GM21737 (cell line): ENCODE data around the gene DCHS2.

Source experiments
- ATAC-seq: cut with Tn5 transposase; IDR thresholded peaks from one replicate; pipeline ENCODE4 v1.9.1; 2021; ENCODE audit warnings: mild to moderate bottlenecking, moderate library complexity; ENCODE audit not compliant: unreplicated experiment

DCHS2 gene

DNA sequence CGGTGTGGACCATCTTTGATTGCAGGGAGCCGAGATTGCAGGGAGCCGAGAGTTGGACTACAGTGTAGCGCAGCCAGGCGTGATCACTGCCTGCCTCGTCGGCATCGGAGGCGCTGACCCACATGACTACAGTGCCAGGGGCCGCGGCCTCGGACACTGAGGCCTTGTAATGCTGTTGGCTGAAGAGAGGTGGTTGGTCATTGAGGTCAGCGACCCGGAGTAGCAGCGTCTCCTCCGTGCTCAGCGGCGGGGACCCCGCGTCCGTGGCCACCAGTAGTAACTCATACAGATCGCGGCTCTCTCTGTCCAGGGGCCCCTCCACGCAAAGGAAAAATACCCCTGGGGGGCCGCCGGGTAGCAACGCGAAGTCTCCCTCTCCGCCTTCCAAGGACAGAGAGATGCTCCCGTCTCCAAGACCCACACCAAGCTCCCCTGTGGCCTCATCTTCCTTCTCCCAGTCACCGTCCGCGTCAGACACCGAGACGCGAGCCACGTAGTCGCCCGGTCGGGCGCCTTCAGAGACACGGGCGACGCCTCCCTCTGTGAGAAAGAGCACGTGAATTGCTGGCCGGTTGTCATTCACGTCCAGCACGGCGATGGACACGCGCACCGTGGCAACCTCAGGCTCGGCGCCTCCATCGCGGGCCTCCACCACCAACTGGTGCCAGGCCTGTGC lies 1.9 kb downstream of the DCHS2 start:
- ATAC-seq, result no peak

DNA sequence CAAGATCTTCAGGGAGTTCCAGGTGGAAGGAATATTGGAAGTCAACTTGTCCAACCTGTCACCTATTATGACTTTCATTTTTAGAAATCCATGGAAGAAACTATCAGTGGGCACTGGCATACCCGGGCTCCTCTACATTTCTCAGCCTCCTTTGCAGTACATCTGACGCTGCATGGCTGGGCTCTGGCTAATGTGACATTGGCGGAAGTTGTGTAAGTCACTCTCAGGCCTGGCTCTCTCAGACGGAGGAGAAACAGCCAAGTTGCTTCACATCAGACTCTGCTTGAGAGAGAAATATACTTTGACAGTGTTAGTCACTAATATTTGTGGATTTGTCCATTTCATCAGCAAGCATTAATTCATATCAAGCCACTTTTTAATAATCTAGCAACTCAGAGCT lies 4.5 kb downstream of the DCHS2 start:
- ATAC-seq, result no peak

DNA sequence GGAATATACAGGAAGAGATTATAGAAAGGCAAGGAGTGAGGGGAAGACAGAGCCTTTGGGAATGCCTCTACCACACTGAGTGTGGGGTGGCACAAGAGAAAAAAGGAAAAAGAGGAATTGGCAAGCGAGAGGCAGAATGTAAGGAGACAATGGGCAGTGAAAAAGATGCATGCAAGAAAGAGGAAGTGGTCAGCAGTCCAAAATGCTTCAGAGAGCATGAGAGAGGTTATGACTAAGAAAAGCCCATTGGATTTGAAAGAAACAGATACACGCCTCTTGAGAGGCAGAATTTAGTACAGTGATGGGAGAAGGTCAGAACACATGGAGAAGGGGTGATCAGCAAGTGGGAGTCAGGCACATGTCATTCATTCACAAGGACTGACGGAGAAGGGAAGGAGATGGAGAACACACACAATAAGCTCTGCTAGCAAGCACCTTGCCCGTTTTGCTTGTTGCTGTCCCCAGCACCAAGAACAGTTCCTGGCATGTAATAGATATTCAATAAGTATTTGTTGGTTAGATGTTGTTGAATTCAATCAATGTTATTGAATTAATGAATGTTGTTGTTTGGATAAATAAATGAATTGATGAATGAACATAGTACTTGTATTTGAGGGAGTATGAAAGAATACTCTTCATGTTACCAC lies 6.3 kb downstream of the DCHS2 start:
- ATAC-seq, result peak; percentile 96

DNA sequence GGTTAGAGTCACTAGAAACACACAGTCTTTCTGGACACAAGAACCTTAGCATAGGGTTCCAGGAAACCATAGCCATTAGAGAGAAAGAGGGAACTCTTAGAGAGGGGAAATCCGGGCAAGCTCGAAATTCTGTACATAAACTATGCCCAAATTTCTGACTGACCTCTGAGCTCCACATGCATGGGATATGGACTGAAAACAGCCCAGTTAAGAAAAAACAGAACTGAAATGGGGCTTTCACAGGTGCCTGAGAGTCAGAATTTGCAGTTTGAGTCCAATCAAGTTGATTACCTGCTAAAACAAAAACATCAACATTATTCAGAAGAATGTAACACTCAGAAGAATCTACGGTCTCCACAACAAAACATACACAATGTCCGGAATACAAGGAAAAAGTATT lies 13.1 kb downstream of the DCHS2 start:
- no peak for ATAC-seq

DNA sequence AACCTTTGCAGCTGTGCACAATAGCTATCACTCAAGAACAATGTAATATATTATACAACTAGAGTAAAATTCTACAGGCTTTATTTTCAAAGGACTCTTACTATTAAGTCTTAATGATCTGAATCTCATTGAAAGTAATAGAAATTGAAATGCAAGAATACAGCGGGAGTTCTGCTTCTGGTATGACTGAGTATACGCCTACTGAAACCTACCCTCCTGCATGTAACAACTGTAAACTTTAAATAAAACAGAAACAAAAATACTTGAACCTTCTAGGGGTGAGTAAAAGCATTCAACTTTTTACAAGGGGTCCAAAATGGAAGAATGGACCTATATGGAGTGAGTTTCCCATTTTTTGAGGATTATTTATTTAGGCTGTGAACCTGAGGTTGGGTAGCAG lies 13.5 kb downstream of the DCHS2 start:
- no peak for ATAC-seq

DNA sequence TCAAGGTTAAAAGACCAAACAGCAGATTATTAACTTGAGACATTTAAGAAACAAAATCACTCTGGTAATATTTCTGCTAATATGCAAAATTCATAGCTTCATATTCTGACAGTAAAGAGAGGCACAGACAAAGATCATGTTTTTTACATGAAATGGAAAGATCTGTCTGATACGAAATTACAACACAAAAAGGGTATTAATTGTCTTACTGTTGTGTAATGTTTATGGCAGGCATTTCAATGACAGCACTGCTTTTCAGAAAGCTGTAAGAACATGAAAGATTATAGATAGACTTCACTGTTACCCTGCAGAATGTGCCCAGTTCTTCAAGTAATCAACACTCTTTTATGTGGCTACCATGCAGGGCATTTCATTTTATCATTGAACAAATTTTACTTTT lies 15.4 kb downstream of the DCHS2 start:
- no peak for ATAC-seq

DNA sequence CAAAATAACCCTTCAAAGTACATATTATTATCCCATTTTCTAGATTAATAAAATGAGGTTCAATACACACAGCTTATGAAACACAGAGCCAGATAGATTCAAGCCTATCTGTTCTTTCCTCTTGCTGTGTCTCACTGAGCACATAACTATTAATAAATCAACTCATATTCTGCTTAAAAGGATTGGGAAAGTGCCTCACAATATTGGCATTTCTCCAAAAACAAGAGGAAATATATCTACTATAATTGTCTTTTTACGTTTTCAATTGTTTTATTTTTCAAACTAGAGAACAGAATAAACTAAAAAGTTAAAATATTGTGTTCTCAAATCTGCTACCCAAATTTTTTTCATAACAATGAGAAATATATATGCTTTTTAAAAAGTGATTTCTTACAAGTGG lies 15.8 kb downstream of the DCHS2 start:
- no peak for ATAC-seq

DNA sequence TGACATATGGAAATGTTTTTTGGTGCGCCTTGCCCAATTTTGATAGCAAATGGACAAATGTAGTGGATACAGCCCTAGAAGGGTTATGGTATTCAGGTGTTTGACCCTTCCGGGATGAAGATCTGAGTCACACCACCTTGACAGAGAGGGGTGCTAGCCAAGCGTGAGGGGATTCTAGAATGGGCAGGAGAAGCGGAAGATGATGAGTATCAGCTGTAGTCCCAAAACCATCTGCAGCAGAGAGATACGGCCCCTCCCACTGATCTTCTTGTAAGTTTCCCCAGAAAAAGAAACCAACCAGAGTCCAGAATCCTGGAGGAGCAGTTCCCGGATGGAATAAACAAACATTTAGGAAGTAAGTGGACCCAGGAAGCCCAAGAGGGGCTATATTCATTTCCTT lies 18.1 kb downstream of the DCHS2 start:
- no peak for ATAC-seq

DNA sequence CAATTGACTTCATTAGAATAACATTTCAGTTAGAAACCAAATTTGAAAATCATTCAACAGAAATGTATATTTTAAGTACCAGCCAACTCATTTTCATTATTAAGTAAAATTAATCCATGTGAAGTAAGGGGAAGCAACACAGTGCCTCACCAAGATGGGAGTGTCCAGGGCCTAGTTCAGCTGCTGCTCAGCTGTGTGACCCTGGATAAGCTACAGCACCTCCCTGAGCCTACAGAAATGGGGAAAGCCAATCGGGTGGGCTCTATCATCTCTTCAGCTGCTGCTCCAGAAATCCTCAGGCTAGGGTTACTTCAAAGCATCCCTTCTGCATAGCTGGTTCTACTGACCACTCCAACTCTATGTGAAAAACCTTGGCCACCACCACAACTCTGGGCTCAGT lies 18.7 kb downstream of the DCHS2 start:
- ATAC-seq, result no peak

DNA sequence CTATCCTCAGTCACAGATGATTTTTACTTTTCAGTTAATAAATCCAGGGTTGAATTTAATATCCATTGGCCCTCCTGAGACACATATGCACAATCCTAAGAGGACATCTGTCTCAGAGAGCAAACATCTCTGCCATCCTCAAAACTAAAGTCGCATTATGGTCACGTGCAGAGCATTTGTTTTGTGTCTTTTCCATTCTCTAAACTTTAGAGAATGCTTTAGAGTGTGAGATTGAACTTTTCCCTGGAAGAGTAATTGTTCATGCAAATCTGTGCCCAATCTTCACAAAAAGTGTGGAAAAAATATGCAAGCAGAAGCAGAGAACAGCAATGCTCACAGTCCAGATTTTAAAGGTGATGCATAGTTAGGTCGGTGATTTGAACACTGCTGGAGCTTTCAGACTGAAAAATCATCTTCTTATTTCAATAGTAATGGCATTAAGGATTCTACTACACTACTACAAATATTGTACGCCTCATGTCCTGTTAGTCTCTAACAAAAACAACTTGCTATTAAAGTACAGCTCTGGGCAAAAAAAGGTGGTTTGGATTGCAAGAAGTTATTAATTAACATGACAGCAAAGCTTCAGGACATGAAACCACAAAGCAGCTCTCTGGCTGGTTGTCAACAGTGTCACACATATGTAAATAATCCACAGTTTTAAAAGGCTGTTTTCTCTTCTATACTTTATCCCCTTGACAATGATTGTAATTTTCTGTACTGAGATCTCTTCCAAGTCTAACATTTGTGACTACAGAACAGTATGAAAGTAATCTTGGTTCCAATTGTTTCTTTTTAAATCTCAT lies 19.9 kb downstream of the DCHS2 start:
- peak; percentile 88 for ATAC-seq

DNA sequence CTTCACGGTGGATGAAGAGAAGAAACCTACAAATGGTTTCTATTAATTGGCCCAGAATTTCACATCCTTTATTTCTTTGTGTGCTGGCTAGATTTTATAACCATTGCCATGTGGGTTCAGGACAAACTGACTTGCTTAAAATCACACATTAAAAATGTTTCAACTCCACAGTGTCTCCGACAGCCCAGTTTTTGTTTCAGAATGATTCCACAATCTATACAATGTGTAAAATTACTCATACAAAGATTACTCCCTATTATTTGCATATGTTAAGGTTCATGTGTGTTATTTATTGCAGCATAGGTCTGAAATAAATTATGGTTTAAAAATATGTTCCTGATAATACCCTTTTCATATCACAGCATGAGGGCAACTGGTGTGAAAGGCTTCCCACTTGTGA lies 20.6 kb downstream of the DCHS2 start:
- peak; percentile 65 for ATAC-seq

DNA sequence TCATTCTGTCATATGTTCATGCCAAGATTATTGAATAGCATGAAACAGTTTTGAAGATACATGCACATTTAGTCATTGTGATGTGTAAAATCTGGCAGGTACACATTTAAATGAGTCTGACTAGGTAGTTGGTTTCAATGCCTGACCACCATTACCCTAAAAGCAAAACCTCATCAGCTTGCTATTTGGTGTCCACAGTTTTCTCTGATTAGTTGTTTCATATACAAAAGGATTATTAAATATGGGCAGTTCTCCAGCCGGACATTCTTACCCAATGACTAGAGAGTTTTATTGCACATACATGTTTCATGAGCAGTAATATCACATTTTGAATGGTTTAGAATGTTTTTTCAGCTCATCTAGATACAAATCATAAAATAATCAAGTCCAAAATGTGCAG lies 23.7 kb downstream of the DCHS2 start:
- ATAC-seq, result no peak

DNA sequence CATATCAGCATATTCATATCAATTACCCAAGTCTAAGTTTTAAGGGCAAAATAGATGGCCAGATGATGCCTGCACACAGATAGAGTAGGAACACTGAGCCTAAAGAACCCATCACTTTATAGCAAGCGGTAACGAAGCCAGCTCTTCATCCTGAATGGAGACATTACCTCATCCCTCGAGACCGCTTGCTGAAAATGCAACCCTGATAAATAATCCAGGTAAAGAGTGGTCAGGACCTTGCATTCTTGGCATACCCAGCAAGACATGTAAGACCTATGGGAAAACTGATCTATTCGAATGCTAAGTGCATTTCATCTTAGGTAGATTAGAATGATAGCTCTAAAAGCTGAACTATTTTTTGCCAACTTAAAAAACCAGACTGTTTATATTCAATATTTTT lies 25.3 kb downstream of the DCHS2 start:
- no peak for ATAC-seq

DNA sequence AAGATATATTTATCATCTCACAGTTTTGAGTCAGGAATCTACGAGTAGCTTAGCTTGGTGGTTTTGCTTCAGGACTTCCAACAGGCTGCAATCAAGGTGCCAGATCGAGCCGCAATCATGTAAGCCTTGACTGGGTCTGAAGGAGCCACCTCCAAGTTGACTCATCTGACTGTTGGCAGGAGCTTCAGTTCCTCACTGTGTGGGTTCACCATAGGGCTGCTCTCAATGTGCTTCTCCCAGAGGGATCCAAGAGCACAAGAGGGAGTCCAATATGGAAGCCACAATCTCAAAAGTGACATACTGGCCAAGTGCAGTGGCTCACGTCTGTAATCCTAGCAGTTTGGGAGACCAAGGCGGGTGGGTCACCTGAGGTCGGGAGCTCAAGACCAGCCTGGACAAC lies 26.5 kb downstream of the DCHS2 start:
- no peak for ATAC-seq

DNA sequence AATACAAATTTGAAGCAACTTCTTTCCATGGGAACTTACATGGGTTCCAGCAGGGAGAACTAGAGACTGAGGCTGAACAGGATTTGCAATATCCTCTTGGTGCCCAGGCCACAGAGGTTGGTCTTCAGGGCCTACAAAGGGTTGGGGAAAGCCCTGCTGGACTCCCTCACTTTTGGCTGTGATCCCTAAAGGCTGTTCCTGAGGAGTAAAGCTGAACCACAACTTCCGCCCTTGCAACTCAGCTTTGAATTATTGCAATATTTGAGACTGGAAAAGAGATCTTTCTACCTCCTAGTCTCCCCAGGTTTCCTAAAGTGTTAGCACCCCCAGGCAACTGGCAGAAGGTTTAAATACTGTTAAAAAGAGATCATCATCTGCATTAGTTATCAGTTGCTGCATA lies 26.9 kb downstream of the DCHS2 start:
- ATAC-seq, result no peak

DNA sequence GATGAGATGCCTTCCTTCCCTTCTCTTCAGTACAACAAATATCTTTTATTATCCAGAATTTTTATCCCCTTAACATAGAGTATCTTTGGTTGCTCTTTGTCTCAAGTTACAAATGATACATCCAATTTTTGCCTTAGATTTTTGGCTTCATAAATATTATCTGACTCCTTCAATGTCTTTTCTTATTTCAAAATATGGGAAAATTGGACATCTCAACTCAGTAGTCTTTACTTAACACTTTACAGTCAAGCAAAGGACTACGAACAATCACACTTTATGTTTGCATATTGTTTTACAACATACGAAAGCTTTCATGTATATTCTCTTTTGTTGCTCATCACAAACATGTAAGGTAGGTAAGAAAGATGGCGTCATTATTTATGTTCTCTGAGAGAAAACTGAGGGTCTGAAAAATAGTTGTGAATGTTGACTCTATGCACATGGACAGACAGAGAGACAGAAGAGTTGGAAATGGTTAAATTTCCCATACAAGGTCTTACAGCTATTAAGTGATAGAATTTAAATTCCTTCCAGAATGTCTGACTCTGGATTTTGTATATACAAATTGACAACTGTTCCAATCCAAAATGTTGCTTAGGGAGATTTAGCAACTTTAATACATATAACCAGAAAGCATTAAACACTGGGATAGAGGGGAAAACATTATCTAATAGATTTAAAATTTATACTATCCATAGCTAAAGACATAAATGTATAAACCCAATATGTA lies 29.4 kb downstream of the DCHS2 start:
- no peak for ATAC-seq

DNA sequence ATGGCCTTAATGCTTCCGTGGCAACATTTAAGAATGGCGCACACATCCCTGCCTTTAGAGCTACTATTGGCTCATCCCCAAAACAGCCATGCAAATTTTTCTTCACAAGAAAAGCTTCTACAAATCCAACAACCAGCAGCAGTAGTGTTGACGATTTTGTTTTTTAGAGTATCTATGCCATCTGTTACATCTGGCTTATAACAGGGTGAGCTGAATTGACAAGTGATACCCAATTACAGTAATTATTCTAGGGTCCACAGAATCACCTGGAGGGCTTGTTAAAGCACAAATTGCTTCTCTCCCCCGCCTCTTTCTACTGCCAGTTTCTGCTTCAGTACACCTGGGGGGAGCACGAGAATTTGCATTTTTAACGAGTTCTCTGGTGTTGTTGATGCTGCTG lies 34.1 kb downstream of the DCHS2 start:
- ATAC-seq, result no peak

DNA sequence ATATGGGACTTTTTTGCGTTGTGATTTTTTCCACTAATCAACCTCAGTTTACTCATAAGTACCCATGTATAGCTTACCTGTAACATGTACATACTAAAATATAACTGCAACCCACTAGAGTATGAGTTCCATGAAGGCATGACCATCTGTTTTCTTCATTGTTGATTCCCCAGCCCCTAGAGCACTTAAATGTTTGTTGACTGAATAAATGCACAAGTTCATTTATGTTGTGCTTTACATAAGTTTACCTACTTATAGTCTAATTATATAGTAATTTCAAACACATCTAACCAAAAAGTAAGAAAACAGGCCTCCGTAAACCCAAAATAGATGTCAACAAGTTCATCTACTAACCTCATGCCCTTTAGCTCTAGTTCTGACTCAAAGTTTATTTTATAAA lies 34.7 kb downstream of the DCHS2 start:
- no peak for ATAC-seq

DNA sequence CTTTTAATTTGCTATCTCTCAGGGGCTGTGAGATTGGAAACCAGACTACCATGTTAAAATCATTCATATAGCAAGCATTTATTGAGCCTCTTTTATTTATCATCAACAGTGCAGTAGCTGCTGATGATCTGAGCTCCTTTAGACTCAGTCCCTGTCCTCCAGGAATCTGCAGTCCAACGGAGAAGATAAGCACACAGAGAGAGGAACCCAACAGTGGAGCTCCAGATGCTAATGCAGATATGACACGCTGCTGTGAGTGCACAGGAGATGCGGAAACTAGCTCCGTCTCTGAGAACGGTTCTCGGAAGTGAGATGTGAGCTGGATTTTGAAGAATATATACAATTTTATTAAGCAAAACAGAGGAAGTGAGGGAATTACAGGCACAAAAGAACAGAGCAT lies 35.4 kb downstream of the DCHS2 start:
- ATAC-seq, result no peak

DNA sequence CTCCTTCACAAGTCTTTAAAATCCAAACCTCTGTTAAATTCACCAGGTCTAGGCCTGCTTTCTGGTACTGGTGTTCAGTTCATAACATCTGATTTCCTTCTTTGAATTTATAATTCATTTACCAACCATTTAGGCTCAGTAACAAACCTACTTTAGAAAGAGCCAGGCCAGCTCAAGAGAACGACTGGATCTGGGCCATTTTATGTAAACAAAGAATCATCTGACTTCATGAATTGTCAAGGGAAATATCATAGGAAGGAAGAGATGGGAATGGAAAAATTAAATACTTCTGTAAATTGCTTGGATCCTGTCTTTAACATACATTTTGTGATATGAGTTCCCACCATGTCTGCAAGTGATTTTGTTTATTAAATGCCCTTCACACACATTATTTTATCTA lies 36.5 kb downstream of the DCHS2 start:
- no peak for ATAC-seq

DNA sequence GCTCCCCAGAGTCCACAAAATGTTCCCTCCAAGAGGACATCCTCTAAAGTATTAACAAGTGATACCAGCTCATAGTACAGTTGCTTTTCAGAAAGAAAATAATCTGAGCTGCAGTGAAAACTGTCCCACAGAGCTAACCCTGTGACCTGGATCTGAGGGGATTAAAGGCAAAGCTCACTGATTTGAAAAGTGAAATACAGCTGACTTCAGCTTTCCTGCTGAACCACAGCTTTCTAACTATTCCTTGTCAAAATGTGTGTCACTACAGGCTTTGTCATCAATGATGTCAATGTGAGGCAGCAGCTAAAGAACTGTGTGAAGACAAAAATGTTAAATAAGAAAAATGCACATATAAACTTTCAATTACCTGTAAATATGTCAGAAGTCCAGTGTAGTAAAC lies 36.9 kb downstream of the DCHS2 start:
- ATAC-seq, result no peak
